H9 (cell line): ENCODE measurements around the gene HACL1. TPM values are rescaled to one million over a fixed set of nuclear protein-coding genes. Genes with fewer than 3 reads are reported as not detected.

Source experiments
- DNase-seq: peaks from one replicate; pipeline ENCODE4 v3.0.0-alpha.2; 2017
- H2AFZ ChIP-seq: one replicate; pipeline ENCODE4 v1.6.1; 2013; ENCODE audit warnings: mild to moderate bottlenecking, low read length, control low read depth, moderate library complexity
- H2AK5ac ChIP-seq: 2 replicates; pipeline ENCODE4 v1.6.1; 2013; ENCODE audit warnings: low read length, control low read depth, mixed read lengths; ENCODE audit not compliant: insufficient read length
- H2BK120ac ChIP-seq: one replicate; pipeline ENCODE4 v1.6.1; 2013; ENCODE audit warnings: low read depth, mild to moderate bottlenecking, low read length, control low read depth, inconsistent platforms; ENCODE audit not compliant: poor library complexity, severe bottlenecking
- H2BK12ac ChIP-seq: 2 replicates; pipeline ENCODE4 v1.6.1; 2013; ENCODE audit warnings: low read length, control low read depth, mixed read lengths, low read depth; ENCODE audit not compliant: insufficient read length
- H2BK15ac ChIP-seq: 2 replicates; pipeline ENCODE4 v1.6.1; 2013; ENCODE audit warnings: low read depth, low read length, control low read depth
- H2BK20ac ChIP-seq: one replicate; pipeline ENCODE4 v1.6.1; 2013; ENCODE audit warnings: low read depth, mild to moderate bottlenecking, low read length, control low read depth, inconsistent platforms; ENCODE audit not compliant: poor library complexity, severe bottlenecking
- H2BK5ac ChIP-seq: 2 replicates; pipeline ENCODE4 v1.6.1; 2013; ENCODE audit warnings: low read length, control low read depth, mixed read lengths; ENCODE audit not compliant: insufficient read length
- H3K14ac ChIP-seq: 2 replicates; pipeline ENCODE4 v1.6.1; 2013; ENCODE audit warnings: low read length, control low read depth; ENCODE audit not compliant: insufficient read depth
- H3K18ac ChIP-seq: 2 replicates; pipeline ENCODE4 v1.6.1; 2013; ENCODE audit warnings: low read depth, mild to moderate bottlenecking, mixed read lengths, low read length, control low read depth; ENCODE audit not compliant: insufficient read length
- H3K23ac ChIP-seq: 2 replicates; pipeline ENCODE4 v1.6.1; 2013; ENCODE audit warnings: low read length, control low read depth, mixed read lengths, low read depth; ENCODE audit not compliant: insufficient read length
- H3K23me2 ChIP-seq: 2 replicates; pipeline ENCODE4 v1.6.1; 2013; ENCODE audit warnings: low read depth, mild to moderate bottlenecking, mixed read lengths, low read length, control low read depth; ENCODE audit not compliant: insufficient read length, poor library complexity, severe bottlenecking
- H3K27ac ChIP-seq: 2 replicates; pipeline ENCODE4 v1.5.1; 2013; ENCODE audit warnings: low read length, control low read depth, mixed read lengths, low read depth; ENCODE audit not compliant: insufficient read length
- H3K27me3 ChIP-seq: 2 replicates; pipeline ENCODE4 v1.6.1; 2013; ENCODE audit warnings: low read length, control low read depth, inconsistent platforms; ENCODE audit not compliant: insufficient read depth
- H3K4ac ChIP-seq: 2 replicates; pipeline ENCODE4 v1.6.1; 2013; ENCODE audit warnings: low read depth, mild to moderate bottlenecking, control low read depth, inconsistent platforms, low read length, moderate library complexity
- H3K4me1 ChIP-seq: 2 replicates; pipeline ENCODE4 v1.6.1; 2013; ENCODE audit warnings: low read length, control low read depth, inconsistent platforms; ENCODE audit not compliant: insufficient read depth
- H3K4me2 ChIP-seq: 2 replicates; pipeline ENCODE4 v1.6.1; 2013; ENCODE audit warnings: low read length, control low read depth, mixed read lengths; ENCODE audit not compliant: insufficient read length, insufficient read depth
- H3K56ac ChIP-seq: 2 replicates; pipeline ENCODE4 v1.6.1; 2013; ENCODE audit warnings: low read depth, mild to moderate bottlenecking, mixed read lengths, low read length, control low read depth; ENCODE audit not compliant: insufficient read length
- H3K79me1 ChIP-seq: 2 replicates; pipeline ENCODE4 v1.6.1; 2013; ENCODE audit warnings: low read depth, mild to moderate bottlenecking, moderate library complexity, low read length, control low read depth, inconsistent platforms; ENCODE audit not compliant: insufficient read depth, poor library complexity, severe bottlenecking
- H3K79me2 ChIP-seq: 2 replicates; pipeline ENCODE4 v1.6.1; 2013; ENCODE audit warnings: low read length, control low read depth, inconsistent platforms; ENCODE audit not compliant: insufficient read depth
- H3K9ac ChIP-seq: 2 replicates; pipeline ENCODE4 v1.6.1; 2013; ENCODE audit warnings: low read length, control low read depth, mixed read lengths; ENCODE audit not compliant: insufficient read length; ENCODE audit errors: extremely low read depth
- H3K9me3 ChIP-seq: one replicate; pipeline ENCODE4 v1.6.1; 2013; ENCODE audit warnings: low read depth, low read length, inconsistent platforms; ENCODE audit not compliant: control insufficient read depth
- H3T11ph ChIP-seq: one replicate; pipeline ENCODE4 v1.6.1; 2013; ENCODE audit warnings: mild to moderate bottlenecking, low read length, control low read depth, inconsistent platforms
- H4K20me1 ChIP-seq: one replicate; pipeline ENCODE4 v1.6.1; 2013; ENCODE audit not compliant: control insufficient read depth, insufficient read length, insufficient read depth
- H4K5ac ChIP-seq: 2 replicates; pipeline ENCODE4 v1.6.1; 2013; ENCODE audit warnings: low read depth, mild to moderate bottlenecking, mixed read lengths, low read length, control low read depth; ENCODE audit not compliant: insufficient read length
- H4K8ac ChIP-seq: replicated peaks from 2 replicates; pipeline ENCODE4 v1.6.1; 2013; ENCODE audit warnings: low read length, control low read depth, mixed read lengths, low read depth; ENCODE audit not compliant: insufficient read length
- H4K91ac ChIP-seq: 2 replicates; pipeline ENCODE4 v1.6.1; 2013; ENCODE audit warnings: low read depth, mild to moderate bottlenecking, moderate library complexity, mixed read lengths, low read length, control low read depth; ENCODE audit not compliant: insufficient read length
- H3K27ac Mint-ChIP-seq, 3 experiments: 2 replicates in 2 of 3; 3 replicates in 1 of 3; pipeline ENCODE4 v1.8.0; 2020 to 2021; ENCODE audit warnings: mixed read lengths in 3 of 3, mild to moderate bottlenecking in 1 of 3, moderate library complexity in 1 of 3
- H3K27me3 Mint-ChIP-seq: 2 replicates; pipeline ENCODE4 v1.8.0; 2021; ENCODE audit warnings: low read depth, mild to moderate bottlenecking, moderate library complexity, mixed read lengths
- H3K36me3 Mint-ChIP-seq, 3 experiments: 2 replicates in 2 of 3; 3 replicates in 1 of 3; pipeline ENCODE4 v1.8.0; 2020 to 2021; ENCODE audit warnings: low read depth in 3 of 3, mixed read lengths in 3 of 3; ENCODE audit not compliant: insufficient read depth in 1 of 3
- H3K4me1 Mint-ChIP-seq, 2 experiments: 2 replicates each; pipeline ENCODE4 v1.8.0; 2020; ENCODE audit warnings: mixed read lengths in 2 of 2
- H3K4me3 Mint-ChIP-seq, 2 experiments: 2 replicates in 1 of 2; 3 replicates in 1 of 2; pipeline ENCODE4 v1.8.0; 2020 to 2021; ENCODE audit warnings: mild to moderate bottlenecking in 2 of 2, mixed read lengths in 2 of 2, moderate library complexity in 1 of 2
- H3K9me3 Mint-ChIP-seq, 2 experiments: 2 replicates in 1 of 2; 3 replicates in 1 of 2; pipeline ENCODE4 v1.8.0; 2020; ENCODE audit warnings: mild to moderate bottlenecking in 2 of 2, mixed read lengths in 2 of 2, moderate library complexity in 1 of 2
- CTCF ChIP-seq: fragments of 200-600 bp; sonication (generic); conservative IDR thresholded peaks from 3 replicates; pipeline ENCODE4 v1.8.0; 2021; ENCODE audit warnings: antibody characterized with exemption, mild to moderate bottlenecking
- WGBS: extraction: QIAGEN DNeasy Blood & Tissue Kit; methylation state at CpG from one replicate; pipeline ENCODE4 v1.1.7; 2013; ENCODE audit warnings: missing lambda C conversion rate, low lambda C conversion rate, mixed read lengths; ENCODE audit not compliant: insufficient read length; ENCODE audit errors: extremely low coverage; 5-methylcytosine and 5-hydroxymethylcytosine counted together
- total RNA-seq: library from RNA; stranded (reverse); gene quantifications from 2 replicates; pipeline ENCODE4 v1.2.1, GENCODE V29; 2021

Gene HACL1
- total RNA-seq, 1 experiment from 2014 or later: 52.6 TPM

GRCh38 chr3:15633159-15633558 is 31.8 kb upstream of the HACL1 start:
- no CpG with 5 or more reads among the region's 5 CpGs for WGBS
- no peaks in the 10 kb centered on the region for H3K27me3 ChIP-seq
- H3K79me1 ChIP-seq: no peaks in the 10 kb centered on the region
- H4K5ac ChIP-seq: no peak overlapping the region
- no peak overlapping the region for H3K56ac ChIP-seq
- no peak overlapping the region for H3K9ac ChIP-seq
- no peak overlapping the region for H2BK12ac ChIP-seq
- H3K23me2 ChIP-seq: no peaks in the 10 kb centered on the region
- H2BK120ac ChIP-seq: no peak overlapping the region
- H2AFZ ChIP-seq: no peak overlapping the region
- H3K27me3 Mint-ChIP-seq: no peaks in the 10 kb centered on the region
- no peak overlapping the region for H3T11ph ChIP-seq
- H3K4me2 ChIP-seq: peak overlapping the region; percentile 29
- H4K8ac ChIP-seq: no peak overlapping the region
- H2BK15ac ChIP-seq: no peak overlapping the region
- no peak overlapping the region for H2AK5ac ChIP-seq
- H3K14ac ChIP-seq: no peak overlapping the region
- H3K23ac ChIP-seq: no peak overlapping the region
- H3K27ac ChIP-seq: no peak overlapping the region
- no peak for TF ChIP-seq CTCF
- DNase-seq: no peak
- no peak overlapping the region for H2BK5ac ChIP-seq
- no peaks in the 10 kb centered on the region for H3K9me3 Mint-ChIP-seq
- peaks cover 66 to 76% of the 10 kb centered on the region in 2 experiments for H3K4me1 Mint-ChIP-seq
- no peaks in the 10 kb centered on the region for H4K20me1 ChIP-seq
- no peaks in the 10 kb centered on the region for H3K9me3 ChIP-seq
- no peak overlapping the region for H2BK20ac ChIP-seq
- H3K18ac ChIP-seq: peak overlapping the region; percentile 30
- H4K91ac ChIP-seq: no peak overlapping the region
- H3K79me2 ChIP-seq: no peaks in the 10 kb centered on the region
- H3K4ac ChIP-seq: no peak overlapping the region
- H3K36me3 Mint-ChIP-seq: peaks cover 4 to 5% (median 4%) of the 10 kb centered on the region in 3 experiments; a peak in 4 of 7 replicates
- H3K4me1 ChIP-seq: peaks cover 21% of the 10 kb centered on the region
- peak overlapping the region in 1 of 2 experiments; percentile 24; a peak in 2 of 5 replicates for H3K4me3 Mint-ChIP-seq
- H3K27ac Mint-ChIP-seq: peak overlapping the region; percentile 21 to 76 (median 47); a peak in 4 of 7 replicates
